ENCODE data around the gene PEAK3.

PEAK3 gene

GRCh38 chr19:2270423-2271233, 11.3 kb downstream of the PEAK3 start:
- peak; percentile 70 for DNase-seq (ENCODE audit: low read depth)

DNA sequence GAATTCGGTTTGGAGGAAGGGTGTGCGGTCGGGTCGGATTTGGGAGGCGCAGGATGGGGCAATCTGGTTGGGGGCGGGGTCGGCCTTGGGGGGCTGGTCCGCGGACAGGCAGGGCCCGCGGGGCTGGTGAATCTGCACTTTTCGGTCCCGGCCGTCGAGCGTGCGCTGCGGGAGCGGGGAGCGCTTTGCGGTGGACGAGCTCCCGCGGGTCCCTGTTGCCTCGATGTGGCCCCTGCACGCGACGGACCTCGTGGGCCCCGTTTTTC, 11.9 kb downstream of the PEAK3 start:
- no peak for DNase-seq (ENCODE audit: low read depth)

- DNase-seq (ENCODE audit: low read depth) = peak; percentile 92
Observed at GRCh38 chr19:2269244-2270156, 12.5 kb downstream of the PEAK3 start.

GRCh38 chr19:2268861-2269243, 13.1 kb downstream of the PEAK3 start:
- no peak for DNase-seq (ENCODE audit: low read depth)

GRCh38 chr19:2268480-2268830, 13.5 kb downstream of the PEAK3 start:
- no peak for DNase-seq (ENCODE audit: low read depth)

DNA sequence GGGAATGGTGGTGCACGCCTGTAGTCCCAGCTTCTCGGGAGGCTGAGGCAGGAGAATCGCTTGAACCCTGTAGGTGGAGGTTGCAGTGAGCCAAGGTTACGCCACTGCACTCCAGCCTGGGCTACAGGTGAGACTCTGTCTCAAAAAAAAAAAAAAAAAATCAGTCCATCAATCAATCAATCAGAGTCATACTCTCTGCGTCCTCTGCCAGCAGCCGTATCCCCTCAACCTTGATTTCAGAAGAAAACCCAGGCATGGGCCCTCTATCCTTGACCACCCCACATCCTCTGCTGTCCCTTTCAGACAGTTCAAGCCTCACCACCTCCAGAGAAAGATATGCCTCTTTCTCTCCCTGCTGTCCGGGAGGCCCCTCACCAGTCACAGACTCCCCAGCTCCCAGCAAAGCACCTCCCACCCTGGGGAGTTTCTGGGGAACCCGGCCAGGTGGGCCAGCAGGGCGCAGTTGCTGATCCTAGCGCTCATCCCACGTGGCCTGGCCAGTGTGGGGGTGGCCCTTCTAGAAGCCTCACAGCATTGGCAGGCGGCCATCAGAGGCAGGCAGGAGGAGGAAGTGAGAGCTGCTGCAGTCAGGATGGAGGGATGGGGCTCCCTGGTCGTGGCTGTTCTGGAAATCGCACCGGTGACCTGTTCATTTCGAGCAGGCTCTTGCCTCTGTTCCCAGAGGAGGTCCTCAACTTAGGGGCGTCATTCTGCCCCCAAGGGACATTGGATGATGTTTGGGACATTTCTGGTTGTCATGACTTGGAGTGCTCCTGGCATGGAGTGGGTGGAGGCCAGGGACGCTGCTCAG, 15.6 kb downstream of the PEAK3 start:
- DNase-seq (ENCODE audit: low read depth) = no peak

GRCh38 chr19:2261438-2262172, 20.4 kb downstream of the PEAK3 start:
- DNase-seq (ENCODE audit: low read depth) = no peak

DNA sequence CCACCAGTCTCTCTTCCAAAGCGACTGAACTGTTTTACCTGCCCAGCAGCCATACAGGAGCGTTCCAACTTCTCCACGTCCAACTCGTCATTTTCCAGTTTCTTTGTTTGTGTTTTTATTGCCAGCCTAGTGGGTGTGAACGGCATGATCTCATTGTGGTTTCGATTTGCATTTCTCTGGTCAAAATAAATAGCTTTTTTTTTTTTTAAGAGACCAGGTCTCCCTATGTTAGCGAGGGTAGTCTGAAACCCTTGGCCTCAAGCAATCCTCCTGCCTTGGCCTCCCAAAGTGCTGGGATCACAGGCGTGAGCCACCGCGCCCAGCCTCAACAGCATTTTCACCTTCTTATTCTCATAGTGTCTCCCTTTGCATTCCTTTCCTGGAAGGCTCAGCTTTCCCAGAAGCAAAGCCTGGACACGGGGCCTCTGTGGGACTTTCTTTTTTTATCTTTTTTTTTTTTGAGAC, 21.6 kb downstream of the PEAK3 start:
- DNase-seq (ENCODE audit: low read depth) = no peak

- no peak for DNase-seq (ENCODE audit: low read depth)
Observed at GRCh38 chr19:2259336-2259735, 22.6 kb downstream of the PEAK3 start.

DNA sequence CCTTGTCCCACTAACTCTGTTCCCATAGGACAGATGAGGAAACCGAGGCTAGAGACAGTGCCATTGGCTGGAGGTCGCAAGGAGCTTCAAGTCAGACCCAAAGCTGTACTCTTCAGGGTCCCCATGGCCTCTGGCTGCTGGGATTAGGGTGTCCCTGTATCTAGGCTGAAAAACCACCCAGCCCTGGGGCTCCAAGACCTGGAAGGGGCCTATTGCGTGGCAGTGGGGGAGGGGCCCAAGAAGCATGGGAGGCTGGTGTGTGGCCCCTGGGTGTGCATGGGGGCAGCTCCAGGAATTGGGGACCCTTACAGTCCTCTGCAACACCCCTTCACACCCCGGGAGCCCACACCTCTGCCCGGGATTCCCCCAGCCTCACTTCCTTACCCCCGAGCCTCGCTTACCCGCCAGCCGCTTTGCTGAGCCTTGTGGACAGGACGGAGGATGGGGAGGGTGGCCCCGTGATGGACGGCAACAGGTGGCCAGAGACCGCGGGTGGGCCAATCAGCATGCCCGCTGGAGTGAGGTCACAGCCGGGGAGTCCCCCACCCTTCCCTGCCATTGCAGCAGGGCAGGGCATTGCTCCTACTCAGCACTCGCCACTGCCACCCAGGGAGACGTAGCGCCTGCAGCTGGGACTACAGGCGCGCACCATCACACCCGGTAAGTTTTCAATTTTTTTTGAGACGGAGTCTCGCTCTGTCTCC, 25.8 kb downstream of the PEAK3 start, which contains the start of gene JSRP1:
TSS of gene JSRP1 (minus strand) at position 436 of the 704 bp plus-strand sequence. CDS start 1,103 bp downstream, outside the sequence.
- no peak for DNase-seq (ENCODE audit: low read depth)

DNA sequence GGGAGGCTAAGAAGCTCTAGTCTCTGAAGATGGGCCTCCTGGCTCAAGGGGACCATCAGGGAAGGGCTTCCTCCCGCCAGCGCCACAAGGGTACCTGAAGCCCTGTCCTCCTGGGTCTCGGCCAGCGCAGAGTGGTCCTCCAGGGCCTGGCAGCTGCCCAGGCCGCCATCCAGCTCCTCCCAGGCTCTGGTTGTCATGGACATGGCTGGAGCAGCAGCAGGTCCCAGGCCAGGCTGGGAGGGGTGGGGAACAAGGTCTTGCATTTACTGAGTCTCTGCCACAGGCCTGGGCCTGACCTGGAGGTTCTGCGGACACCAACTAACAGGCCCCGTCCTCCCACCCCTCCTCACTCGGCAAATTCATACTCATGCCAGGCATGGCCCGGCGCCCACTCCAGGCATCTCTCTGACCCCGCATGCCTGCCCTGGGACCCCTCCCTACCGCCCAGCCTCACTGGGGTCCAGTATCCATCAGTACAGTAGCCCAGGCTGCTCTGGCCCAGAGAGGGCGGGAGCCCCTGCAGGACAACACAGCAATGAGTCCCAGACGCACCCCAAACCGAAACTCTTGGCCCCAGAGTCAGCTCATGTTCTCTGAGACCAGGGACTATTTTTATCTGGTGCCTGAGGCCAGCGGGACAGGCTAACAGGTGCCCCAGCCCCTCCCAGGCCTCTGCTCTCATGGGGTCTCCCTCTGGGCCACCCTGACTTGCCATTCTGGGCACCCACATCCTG, 26.7 kb downstream of the PEAK3 start:
- DNase-seq (ENCODE audit: low read depth) = no peak

DNA sequence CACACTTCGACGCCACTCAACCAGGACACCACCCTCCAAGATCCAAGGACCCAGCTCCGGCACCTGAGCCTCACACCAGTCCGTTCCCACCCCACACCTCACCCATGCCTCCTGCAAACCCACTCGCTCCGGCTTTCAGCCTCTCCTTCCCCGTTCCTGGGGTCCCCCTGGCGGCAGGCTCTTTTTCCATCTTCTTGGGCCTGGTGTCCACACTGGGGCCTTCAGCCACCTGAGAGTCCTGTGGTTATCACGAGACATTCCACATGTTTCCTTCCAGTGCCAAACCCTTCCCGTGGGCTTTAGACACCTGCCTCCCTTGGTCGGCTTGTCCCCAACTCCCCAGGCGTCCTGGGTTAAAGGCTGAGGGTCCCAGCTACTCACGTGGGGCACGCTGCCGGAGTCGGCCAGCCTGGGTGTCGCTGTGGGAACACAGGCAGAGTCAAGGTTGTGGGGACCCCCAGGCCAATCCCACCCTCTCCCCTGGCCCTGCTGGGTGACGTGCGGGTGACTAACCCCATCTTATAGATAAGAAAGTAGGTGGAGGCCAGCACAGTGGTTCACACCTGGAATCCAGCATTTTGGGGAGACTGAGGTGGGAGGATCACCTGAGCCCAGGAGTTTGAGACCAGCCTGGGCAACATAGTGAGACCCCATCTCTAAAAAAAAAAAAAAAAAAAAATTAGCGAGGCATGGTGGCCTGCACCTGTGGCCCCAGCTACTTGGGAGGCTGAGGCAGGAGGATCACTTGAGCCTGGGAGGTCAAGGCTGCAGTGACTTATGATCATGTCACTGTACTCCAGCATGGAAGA, 27.7 kb downstream of the PEAK3 start:
- no peak for DNase-seq (ENCODE audit: low read depth)

DNA sequence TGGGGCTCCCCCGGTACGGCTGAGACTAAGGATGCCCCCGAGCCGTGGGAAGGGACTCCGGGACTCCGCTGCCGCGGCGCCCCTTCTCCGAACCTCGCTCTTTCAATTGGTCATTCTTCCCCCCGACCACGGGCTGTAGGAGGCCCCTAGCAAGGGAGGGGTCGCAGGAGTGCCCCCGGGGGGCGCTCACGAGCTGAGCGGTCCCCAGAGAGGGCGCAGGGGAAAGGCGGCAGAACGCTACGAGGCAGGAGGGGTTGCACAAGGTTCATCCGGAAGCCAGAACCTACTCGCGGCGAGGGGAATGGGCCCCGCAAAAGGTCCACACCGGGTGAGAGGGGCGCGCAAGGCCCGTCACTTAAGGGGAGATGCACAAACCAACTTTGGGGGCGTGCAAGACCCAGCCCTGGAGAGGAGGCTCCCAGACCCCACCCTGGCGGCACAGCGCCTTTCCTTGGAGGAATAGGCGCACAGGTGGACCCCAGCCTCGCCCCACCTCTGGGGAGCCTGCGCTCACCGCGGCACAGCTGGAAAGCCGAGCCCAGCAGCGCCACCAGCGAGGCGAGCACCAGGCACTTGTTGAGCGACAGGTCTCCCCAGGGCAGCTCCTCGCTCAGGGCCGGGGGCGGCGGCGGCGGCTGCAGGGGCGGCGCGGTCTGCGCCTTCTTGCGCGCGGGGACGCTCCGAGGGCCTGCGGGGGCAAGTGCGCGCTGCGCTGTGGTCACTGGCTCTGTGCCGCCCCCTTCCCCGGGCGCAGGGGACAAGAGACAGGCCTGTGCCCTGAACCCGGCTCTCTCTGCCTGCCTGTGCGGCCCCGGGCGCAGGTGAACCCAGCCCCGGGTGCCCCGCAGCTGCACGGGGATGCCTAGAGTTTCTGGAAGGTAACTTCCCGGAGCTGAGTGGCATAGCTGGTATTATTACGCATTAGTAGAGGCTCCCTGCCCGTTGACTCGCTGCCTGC, 28.6 kb downstream of the PEAK3 start:
- no peak for DNase-seq (ENCODE audit: low read depth)

DNA sequence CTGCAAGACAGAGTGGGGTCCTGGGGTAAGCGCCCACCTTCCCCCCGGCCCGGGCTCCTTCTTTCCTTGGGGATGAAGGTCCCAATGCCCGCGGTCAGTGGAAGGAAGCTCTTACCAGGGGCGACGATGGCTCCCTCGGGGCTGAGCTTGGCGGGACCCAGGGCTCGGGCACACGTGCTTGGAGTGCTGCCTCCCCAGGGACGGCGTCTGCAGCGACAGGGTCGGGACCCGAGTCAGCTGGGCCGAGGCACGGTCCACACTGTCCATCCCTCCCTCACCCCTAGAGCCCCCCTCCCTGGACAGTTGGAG, 29.2 kb downstream of the PEAK3 start:
- DNase-seq (ENCODE audit: low read depth) = no peak

DNA sequence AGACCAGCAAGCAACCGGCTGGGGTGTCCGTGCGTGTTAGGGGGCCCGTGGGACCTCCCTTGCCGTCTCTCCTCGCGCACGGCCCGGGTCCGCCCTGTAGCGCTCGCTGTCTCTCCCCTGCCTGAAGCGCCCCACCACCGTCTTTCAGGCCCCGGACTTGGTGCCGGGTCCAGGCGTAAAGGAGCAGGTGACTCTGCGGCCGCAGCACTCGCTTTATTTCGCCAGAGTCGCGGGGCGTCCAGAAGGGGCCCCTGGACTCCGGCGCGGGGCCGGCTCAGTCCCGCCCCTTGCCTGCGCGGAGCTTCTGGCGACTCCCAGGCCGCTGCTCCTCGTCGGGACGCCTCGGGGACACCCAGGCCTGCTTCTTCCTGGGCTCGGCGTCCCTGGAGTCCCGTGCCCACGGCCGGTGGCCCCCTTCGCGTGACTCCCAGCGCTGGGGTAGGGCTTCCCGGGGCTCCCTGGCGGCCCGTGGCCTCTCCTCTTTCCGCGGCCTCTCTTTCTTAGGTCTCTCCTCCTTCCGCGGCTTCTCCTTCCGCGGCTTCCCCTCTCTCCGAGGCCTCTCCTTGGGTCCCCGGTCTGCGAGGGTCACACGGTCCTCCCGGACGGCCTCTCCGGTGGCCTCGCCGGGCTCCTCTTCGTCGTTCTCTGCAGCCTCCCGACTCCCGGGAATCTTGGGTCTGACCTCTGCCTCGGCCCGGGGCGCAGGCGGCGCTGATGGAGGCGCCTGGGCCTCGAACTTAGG, 29.7 kb downstream of the PEAK3 start:
- DNase-seq (ENCODE audit: low read depth) = no peak

GRCh38 chr19:2251106-2252054, 30.6 kb downstream of the PEAK3 start:
- DNase-seq (ENCODE audit: low read depth) = no peak

GRCh38 chr19:2250766-2251105, 31.2 kb downstream of the PEAK3 start:
- DNase-seq (ENCODE audit: low read depth) = no peak
